Fibroblast of lung (primary cell): ENCODE data around the gene CFD. TPM values are rescaled to one million over a fixed set of nuclear protein-coding genes. Genes with fewer than 3 reads are reported as not detected.

Experiments used
- DNase-seq, 2 donors: peaks; one replicate each; pipeline versions ENCODE4 v3.0.0 to v3.0.0-alpha.2; 2010; ENCODE audit warnings: low read depth in 2 of 2
- H2AFZ ChIP-seq: 2 replicates; pipeline ENCODE4 v1.5.1; 2012; ENCODE audit warnings: low read length, control low read depth, inconsistent platforms
- H3K27ac ChIP-seq: 2 replicates; pipeline ENCODE4 v1.5.1; 2011; ENCODE audit warnings: low read length, control low read depth; ENCODE audit not compliant: insufficient read depth
- H3K27me3 ChIP-seq: 2 replicates; pipeline ENCODE4 v1.5.1; 2011; ENCODE audit warnings: mild to moderate bottlenecking, low read length; ENCODE audit not compliant: control insufficient read depth, insufficient read depth
- H3K36me3 ChIP-seq: 2 replicates; pipeline ENCODE4 v1.5.1; 2011; ENCODE audit warnings: low read length; ENCODE audit not compliant: control insufficient read depth, insufficient read depth
- H3K4me1 ChIP-seq: 2 replicates; pipeline ENCODE4 v1.5.1; 2011; ENCODE audit warnings: low read length; ENCODE audit not compliant: control insufficient read depth, insufficient read depth; ENCODE audit errors: extremely low read depth
- H3K4me2 ChIP-seq: 2 replicates; pipeline ENCODE4 v1.5.1; 2011; ENCODE audit warnings: low read length, control low read depth; ENCODE audit not compliant: insufficient read depth; ENCODE audit errors: extremely low read depth
- H3K4me3 ChIP-seq, 4 experiments: fragments of 200-600 bp in 1 of 4; sonication (generic) in 1 of 4; replicated peaks in 1 of 4; 2 replicates each; pipeline ENCODE4 v1.5.1; 2011 to 2016; ENCODE audit warnings: low read length in 4 of 4, low read depth in 3 of 4, mild to moderate bottlenecking in 3 of 4, control low read depth in 2 of 4, inconsistent platforms in 1 of 4, mixed read lengths in 1 of 4; ENCODE audit not compliant: insufficient read depth in 1 of 4; ENCODE audit errors: control extremely low read depth in 1 of 4
- H3K79me2 ChIP-seq: 2 replicates; pipeline ENCODE4 v1.5.1; 2012; ENCODE audit warnings: mild to moderate bottlenecking, low read length, inconsistent platforms; ENCODE audit not compliant: control insufficient read depth, insufficient read depth
- H3K9ac ChIP-seq: 2 replicates; pipeline ENCODE4 v1.5.1; 2011; ENCODE audit warnings: mild to moderate bottlenecking, low read length, control low read depth; ENCODE audit not compliant: insufficient read depth
- H3K9me3 ChIP-seq: 2 replicates; pipeline ENCODE4 v1.5.1; 2012; ENCODE audit warnings: low read depth, low read length; ENCODE audit not compliant: control insufficient read depth, insufficient read depth
- H4K20me1 ChIP-seq: 2 replicates; pipeline ENCODE4 v1.5.1; 2011; ENCODE audit warnings: low read length; ENCODE audit not compliant: control insufficient read depth, insufficient read depth; ENCODE audit errors: extremely low read depth
- CTCF ChIP-seq, 2 donors: IDR thresholded peaks in 1 of 2; conservative IDR thresholded peaks in 1 of 2; 1 replicate in 1 of 2; 2 replicates in 1 of 2; pipeline ENCODE4 v1.5.1; 2011 to 2012; ENCODE audit warnings: low read length in 2 of 2, control low read depth in 1 of 2, inconsistent platforms in 1 of 2, low read depth in 1 of 2, mild to moderate bottlenecking in 1 of 2
- EZH2 ChIP-seq: IDR thresholded peaks from 2 replicates; pipeline ENCODE4 v1.5.1; 2012; ENCODE audit warnings: low read length, control low read depth, mild to moderate bottlenecking; ENCODE audit errors: missing control alignments
- polyA plus RNA-seq, 2 donors: library from polyadenylated mRNA; depleted of rRNA in 1 of 2; stranded (reverse) in 1 of 2; unstranded in 1 of 2; fragments of >200 nt; gene quantifications; 2 replicates each; pipeline ENCODE4 v1.2.1, GENCODE V29; 2011 to 2012; ENCODE audit warnings: missing spikeins in 1 of 2
- total RNA-seq: library from RNA; depleted of rRNA; stranded (reverse); fragments of >200 nt; gene quantifications from 2 replicates; pipeline ENCODE4 v1.2.1, GENCODE V29; 2014

The CFD gene
- total and polyA plus RNA-seq, 2 donors (not counting 1 experiment from before 2014, with no cell fraction given), result 1.00 to 18.8 TPM

DNA sequence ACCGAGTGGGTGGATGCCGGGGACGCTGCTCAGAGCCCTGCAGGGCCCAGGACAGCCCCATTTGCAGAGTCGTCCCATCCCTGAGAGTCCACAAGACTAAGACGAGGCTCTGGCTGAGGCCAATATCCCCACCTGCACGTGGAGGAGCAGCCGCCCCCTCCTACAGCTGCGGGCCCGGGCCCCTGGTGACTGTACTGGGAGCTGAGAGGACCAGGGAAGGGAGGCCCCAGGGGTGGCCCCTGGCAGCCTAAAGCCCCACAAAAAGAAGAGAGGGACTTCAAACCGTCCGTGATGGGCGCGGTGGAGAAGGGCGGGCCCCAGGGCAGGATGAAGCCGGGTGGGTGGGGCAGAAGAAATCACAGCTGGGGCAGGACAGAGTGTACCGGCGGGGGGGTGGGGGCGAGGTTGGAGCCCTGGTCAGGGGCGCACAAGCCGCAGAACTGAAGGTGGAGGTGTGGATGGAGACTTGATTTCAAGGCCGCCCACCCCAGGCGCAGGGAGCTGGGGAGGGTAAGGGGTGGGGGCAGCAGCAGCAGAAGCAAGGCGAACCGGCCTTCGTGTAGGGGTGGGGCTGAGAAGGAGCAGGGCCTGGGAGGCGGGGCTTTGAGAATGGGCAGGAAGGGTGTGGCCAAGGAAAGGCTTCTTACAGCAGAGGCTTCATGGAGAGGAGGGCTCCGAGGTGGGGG lies 12.9 kb downstream of the CFD start:
- Histone ChIP-seq H3K27me3 (no peaks in the 10 kb centered on the region), H2AFZ (no peak overlapping the region), H3K36me3 (peaks cover 29% of the 10 kb centered on the region), H3K9ac (no peak overlapping the region), H3K4me2 (no peak overlapping the region), H3K9me3 (no peaks in the 10 kb centered on the region), H3K79me2 (no peaks in the 10 kb centered on the region), H4K20me1 (no peaks in the 10 kb centered on the region), H3K4me3 (no peak overlapping the region), H3K27ac (no peak overlapping the region), H3K4me1 (peaks cover 11% of the 10 kb centered on the region)
- DNase-seq, result peak; percentile 68 to 75
- TF ChIP-seq EZH2, result no peak
- no peak for TF ChIP-seq CTCF (conservative IDR thresholded peaks at IDR 0.05 in 1 of 2, IDR thresholded peaks at IDR 0.05 in 1 of 2; ENCODE audit: low read depth in 1 of 2, low read length in 2 of 2)

DNA sequence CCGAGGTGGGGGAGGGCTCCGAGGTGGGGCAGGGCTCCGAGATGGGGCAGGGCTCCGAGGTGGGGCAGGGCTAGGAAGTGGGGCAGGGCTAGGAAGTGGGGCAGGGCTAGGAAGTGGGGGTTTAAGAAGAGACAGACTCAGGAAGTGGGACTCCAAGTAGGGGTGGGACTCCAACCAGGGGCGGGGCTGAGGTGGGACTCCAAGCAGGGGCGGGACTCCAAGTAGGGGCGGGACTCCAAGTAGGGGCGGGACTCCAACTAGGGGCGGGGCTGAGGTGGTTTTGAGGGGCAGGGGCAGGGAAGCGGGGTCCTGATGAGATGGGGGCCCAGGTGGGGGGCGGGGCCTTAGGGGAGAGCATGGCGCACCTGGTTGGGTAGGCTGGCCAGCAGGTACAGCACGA lies 13.6 kb downstream of the CFD start:
- Histone ChIP-seq H3K27me3 (no peaks in the 10 kb centered on the region), H2AFZ (no peak overlapping the region), H3K36me3 (peaks cover 29% of the 10 kb centered on the region), H3K79me2 (no peaks in the 10 kb centered on the region), H3K4me3 (no peak overlapping the region), H3K4me1 (peaks cover 11% of the 10 kb centered on the region), H3K9ac (no peak overlapping the region), H4K20me1 (no peaks in the 10 kb centered on the region), H3K27ac (no peak overlapping the region), H3K9me3 (no peaks in the 10 kb centered on the region), H3K4me2 (no peak overlapping the region)
- TF ChIP-seq EZH2 (no peak), CTCF (conservative IDR thresholded peaks at IDR 0.05 in 1 of 2, IDR thresholded peaks at IDR 0.05 in 1 of 2; ENCODE audit: low read depth in 1 of 2, low read length in 2 of 2) (no peak)
- peak; percentile 55 to 64 for DNase-seq

DNA sequence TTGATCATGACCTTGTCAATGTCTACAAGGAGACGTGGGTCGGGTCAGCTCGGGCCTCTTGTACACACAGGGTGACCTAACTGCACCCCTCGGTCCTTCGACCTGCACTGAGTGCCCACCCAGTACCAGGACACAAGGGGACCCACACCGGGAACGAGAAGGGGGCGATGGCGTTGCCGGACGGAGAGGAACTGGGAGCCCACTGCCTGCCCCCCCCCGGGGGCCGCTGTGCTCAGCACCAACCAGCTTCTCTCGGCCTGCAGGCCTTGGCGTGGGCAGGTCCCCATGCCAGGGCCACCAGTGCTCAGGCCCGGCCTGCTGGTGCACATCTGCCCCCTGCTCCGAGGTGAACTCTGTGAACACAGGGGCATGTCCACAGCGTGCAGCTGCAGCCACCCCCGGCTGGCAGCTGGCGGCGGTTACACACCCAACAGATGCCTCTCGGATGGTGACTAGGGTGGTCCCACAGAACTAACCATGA lies 14.1 kb downstream of the CFD start:
- no peak overlapping the region for H3K4me2 ChIP-seq

More for the DNA sequence above, 14.1 kb downstream of the CFD start:
- no peaks in the 10 kb centered on the region for H3K9me3 ChIP-seq
- no peaks in the 10 kb centered on the region for H4K20me1 ChIP-seq
- H3K4me3 ChIP-seq, result no peak overlapping the region
- TF ChIP-seq CTCF (conservative IDR thresholded peaks at IDR 0.05 in 1 of 2, IDR thresholded peaks at IDR 0.05 in 1 of 2; ENCODE audit: low read depth in 1 of 2, low read length in 2 of 2) (no peak), EZH2 (no peak)
- H3K27ac ChIP-seq, result no peak overlapping the region
- no peak overlapping the region for H2AFZ ChIP-seq
- H3K4me1 ChIP-seq, result peaks cover 11% of the 10 kb centered on the region
- H3K27me3 ChIP-seq, result no peaks in the 10 kb centered on the region
- DNase-seq, result no peak
- H3K9ac ChIP-seq, result no peak overlapping the region
- peaks cover 25% of the 10 kb centered on the region for H3K36me3 ChIP-seq
- H3K79me2 ChIP-seq, result no peaks in the 10 kb centered on the region
